IMR-90 (cell line): ENCODE results near the gene DNAJB2. TPM values are rescaled to one million over a fixed set of nuclear protein-coding genes. Genes with fewer than 3 reads are reported as not detected.

Experiments
- ATAC-seq: fragments of 200-7000 bp; cut with Tn5 transposase; 2 replicates; pipeline ENCODE4 v1.9.1; 2020; ENCODE audit warnings: low read depth, mild to moderate bottlenecking, moderate library complexity
- BruUV-seq: library from RNA; stranded (reverse); fragments of 400-500 nt; replicated peaks from 2 replicates; lab custom pipeline; 2021; lab: Mats Ljungman, UMichigan
- CTCF ChIA-PET: fragments of 300-600 bp; formaldehyde crosslinking; extraction: SDS; loops from one replicate; lab custom pipeline; 2021; ENCODE audit warnings: antibody characterized with exemption; lab: Yijun Ruan, JAX
- POLR2A ChIA-PET: fragments of 300-600 bp; sonication (Branson Sonifier 250); formaldehyde crosslinking; loops from one replicate; lab custom pipeline; 2022; ENCODE audit warnings: antibody characterized with exemption; ENCODE audit not compliant: unreplicated experiment; lab: Charles Lee
- DNase-seq: peaks from one replicate; pipeline ENCODE4 v3.0.0; 2013
- H2AFZ ChIP-seq: replicated peaks from 2 replicates; pipeline ENCODE3; 2013; ENCODE audit warnings: low read length, mild to moderate bottlenecking; ENCODE audit not compliant: poor library complexity
- H2AK5ac ChIP-seq: 2 replicates; pipeline ENCODE4 v1.6.1; 2013; ENCODE audit warnings: low read depth, low read length, inconsistent platforms
- H2AK9ac ChIP-seq: replicated peaks from 2 replicates; pipeline ENCODE3; 2013; ENCODE audit warnings: mild to moderate bottlenecking, low read depth, low read length, moderate library complexity; ENCODE audit not compliant: poor library complexity
- H2BK120ac ChIP-seq: 2 replicates; pipeline ENCODE4 v1.6.1; 2013; ENCODE audit warnings: low read depth, low read length, inconsistent platforms
- H2BK15ac ChIP-seq: 3 replicates; pipeline ENCODE4 v1.6.1; 2013; ENCODE audit warnings: low read depth, low read length, inconsistent platforms
- H2BK20ac ChIP-seq: 2 replicates; pipeline ENCODE4 v1.6.1; 2013; ENCODE audit warnings: low read depth, mild to moderate bottlenecking, inconsistent platforms, low read length, moderate library complexity
- H2BK5ac ChIP-seq: 2 replicates; pipeline ENCODE4 v1.6.1; 2013; ENCODE audit warnings: mild to moderate bottlenecking, low read depth, low read length, inconsistent platforms; ENCODE audit not compliant: poor library complexity, severe bottlenecking
- H3K14ac ChIP-seq: replicated peaks from 2 replicates; pipeline ENCODE4 v1.6.1; 2013; ENCODE audit warnings: low read depth, low read length, inconsistent platforms
- H3K18ac ChIP-seq: 2 replicates; pipeline ENCODE4 v1.6.1; 2013; ENCODE audit warnings: low read depth, low read length, control low read depth
- H3K23ac ChIP-seq: 2 replicates; pipeline ENCODE4 v1.6.1; 2013; ENCODE audit warnings: low read depth, low read length, inconsistent platforms
- H3K27ac ChIP-seq: 2 replicates; pipeline ENCODE4 v1.5.1; 2013; ENCODE audit warnings: mild to moderate bottlenecking, control low read depth, low read length; ENCODE audit not compliant: insufficient read depth
- H3K27me3 ChIP-seq: 2 replicates; pipeline ENCODE4 v1.6.1; 2013; ENCODE audit warnings: low read length; ENCODE audit not compliant: control insufficient read depth, insufficient read depth
- H3K36me3 ChIP-seq: 2 replicates; pipeline ENCODE4 v1.6.1; 2013; ENCODE audit warnings: low read length, mixed read lengths; ENCODE audit not compliant: control insufficient read depth, insufficient read depth
- H3K4ac ChIP-seq: 2 replicates; pipeline ENCODE4 v1.6.1; 2013; ENCODE audit warnings: low read depth, low read length, inconsistent platforms
- H3K4me1 ChIP-seq: 2 replicates; pipeline ENCODE4 v1.6.1; 2013; ENCODE audit warnings: low read length, mixed read lengths; ENCODE audit not compliant: control insufficient read depth, insufficient read depth
- H3K4me2 ChIP-seq: 2 replicates; pipeline ENCODE4 v1.6.1; 2013; ENCODE audit warnings: low read depth, mild to moderate bottlenecking, control low read depth, low read length, moderate library complexity
- H3K4me3 ChIP-seq: 2 replicates; pipeline ENCODE4 v1.5.1; 2013; ENCODE audit warnings: low read depth, mild to moderate bottlenecking, control low read depth, low read length, moderate library complexity; ENCODE audit not compliant: insufficient read depth
- H3K56ac ChIP-seq: 2 replicates; pipeline ENCODE4 v1.6.1; 2013; ENCODE audit warnings: low read length, inconsistent platforms; ENCODE audit not compliant: insufficient read depth; ENCODE audit errors: extremely low read depth
- H3K79me1 ChIP-seq, 2 experiments: 2 replicates each; pipeline ENCODE4 v1.6.1; 2013; ENCODE audit warnings: low read length in 2 of 2, inconsistent platforms in 1 of 2, low read depth in 1 of 2
- H3K9ac ChIP-seq: 2 replicates; pipeline ENCODE4 v1.6.1; 2013; ENCODE audit warnings: low read depth, low read length, control low read depth
- H3K9me1 ChIP-seq: 2 replicates; pipeline ENCODE4 v1.6.1; 2013; ENCODE audit warnings: low read length, inconsistent platforms; ENCODE audit not compliant: insufficient read depth
- H3K9me3 ChIP-seq: 2 replicates; pipeline ENCODE4 v1.6.1; 2013; ENCODE audit warnings: low read length; ENCODE audit not compliant: control insufficient read depth, insufficient read depth
- H4K20me1 ChIP-seq: 2 replicates; pipeline ENCODE4 v1.6.1; 2013; ENCODE audit warnings: low read length, inconsistent platforms; ENCODE audit not compliant: insufficient read depth
- H4K5ac ChIP-seq: 2 replicates; pipeline ENCODE4 v1.6.1; 2013; ENCODE audit warnings: mild to moderate bottlenecking, low read depth, low read length, control low read depth
- H4K8ac ChIP-seq, 2 experiments: 2 replicates each; pipeline ENCODE4 v1.6.1; 2013; ENCODE audit warnings: low read depth in 2 of 2, low read length in 2 of 2, control low read depth in 1 of 2, inconsistent platforms in 1 of 2
- H4K91ac ChIP-seq: 2 replicates; pipeline ENCODE4 v1.6.1; 2013; ENCODE audit warnings: low read depth, low read length, inconsistent platforms; ENCODE audit not compliant: insufficient read depth
- BHLHE40 ChIP-seq: fragments of 150-350 bp; IDR thresholded peaks from 2 replicates; pipeline ENCODE4 v1.6.1; 2016; ENCODE audit warnings: mild to moderate bottlenecking, low read depth, low read length
- CEBPB ChIP-seq: IDR thresholded peaks from 2 replicates; pipeline ENCODE4 v1.6.1; 2012; ENCODE audit warnings: low read depth, low read length, improper control_type of control experiment
- CHD1 ChIP-seq: IDR thresholded peaks from 2 replicates; pipeline ENCODE4 v1.6.1; 2012; ENCODE audit warnings: low read depth, low read length, improper control_type of control experiment
- FOS ChIP-seq: fragments of 150-350 bp; IDR thresholded peaks from 2 replicates; pipeline ENCODE4 v1.6.1; 2016; ENCODE audit warnings: low read depth, low read length
- MAFK ChIP-seq: IDR thresholded peaks from 2 replicates; pipeline ENCODE4 v1.6.1; 2012; ENCODE audit warnings: low read depth, low read length, improper control_type of control experiment
- MAZ ChIP-seq: IDR thresholded peaks from 2 replicates; pipeline ENCODE4 v1.6.1; 2012; ENCODE audit warnings: low read depth, mild to moderate bottlenecking, low read length, improper control_type of control experiment, moderate library complexity, borderline replicate concordance
- MXI1 ChIP-seq: IDR thresholded peaks from 2 replicates; pipeline ENCODE4 v1.6.1; 2012; ENCODE audit warnings: low read depth, mild to moderate bottlenecking, low read length, moderate library complexity, borderline replicate concordance
- NFE2L2 ChIP-seq: fragments of 150-350 bp; IDR thresholded peaks from 2 replicates; pipeline ENCODE4 v1.6.1; 2016; ENCODE audit warnings: low read depth, mild to moderate bottlenecking, low read length
- POLR2A ChIP-seq: IDR thresholded peaks from 2 replicates; pipeline ENCODE4 v1.6.1; 2012; ENCODE audit warnings: mild to moderate bottlenecking, low read depth, low read length
- RAD21 ChIP-seq: IDR thresholded peaks from 2 replicates; pipeline ENCODE4 v1.6.1; 2012; ENCODE audit warnings: low read length, improper control_type of control experiment
- RCOR1 ChIP-seq: IDR thresholded peaks from 2 replicates; pipeline ENCODE4 v1.6.1; 2012; ENCODE audit warnings: mild to moderate bottlenecking, low read length, improper control_type of control experiment; ENCODE audit not compliant: insufficient replicate concordance
- RFX5 ChIP-seq: IDR thresholded peaks from 2 replicates; pipeline ENCODE4 v1.8.0; 2012; ENCODE audit warnings: low read depth, mild to moderate bottlenecking, low read length, moderate library complexity
- SMC3 ChIP-seq: fragments of 150-350 bp; IDR thresholded peaks from 2 replicates; pipeline ENCODE4 v1.6.1; 2016; ENCODE audit warnings: low read depth, mild to moderate bottlenecking, antibody characterized with exemption, low read length, moderate library complexity
- WGBS, 2 experiments: methylation state at CpG; one replicate each; pipeline versions ENCODE4 v1.1.5 to v1.1.7; 2013; ENCODE audit warnings: missing lambda C conversion rate in 2 of 2; ENCODE audit not compliant: insufficient read length in 1 of 2; ENCODE audit errors: extremely low coverage in 2 of 2; 5-methylcytosine and 5-hydroxymethylcytosine counted together
- dilution Hi-C: fragments of 300-500 bp; cut with HindIII; formaldehyde crosslinking; loops from one replicate; pipeline ENCODE4 v1.14.3; 2018; ENCODE audit warnings: low sequenced_read_pairs; ENCODE audit not compliant: unreplicated experiment
- in situ Hi-C: fragments of 300-500 bp; cut with MboI; formaldehyde crosslinking; loops from 3 replicates; pipeline ENCODE4 v1.14.3; 2019; ENCODE audit warnings: low sequenced_read_pairs, inconsistent platforms, mixed read lengths
- intact Hi-C: fragments of 100-400 bp; cut with micrococcal nuclease; formaldehyde crosslinking; loops from 2 replicates; pipeline ENCODE4 v1.10.0; 2022
- polyA plus RNA-seq, 3 experiments: library from polyadenylated mRNA; depleted of rRNA; stranded (reverse); fragments of >200 nt; gene quantifications; 2 replicates each; pipeline ENCODE4 v1.2.3, GENCODE V29; 2012; ENCODE audit warnings: low replicate concordance in 1 of 3
- total RNA-seq: library from RNA; depleted of rRNA; stranded (reverse); fragments of >200 nt; gene quantifications from 2 replicates; pipeline ENCODE4 v1.2.3, GENCODE V29; 2012
- TF ChIP-seq, protein P1 (sequence below): fragments of 150-350 bp; IDR thresholded peaks from 2 replicates; pipeline ENCODE4 v1.6.1; 2017; ENCODE audit warnings: mild to moderate bottlenecking, antibody characterized with exemption, low read length, low read depth
- TF ChIP-seq, protein P2 (sequence below): fragments of 150-350 bp; IDR thresholded peaks from 2 replicates; pipeline ENCODE4 v1.6.1; 2016; ENCODE audit warnings: low read depth, mild to moderate bottlenecking, low read length, moderate library complexity, borderline replicate concordance
- TF ChIP-seq, protein P3 (sequence below): conservative IDR thresholded peaks from 2 replicates; pipeline ENCODE4 v1.5.1; 2012; ENCODE audit warnings: mild to moderate bottlenecking, low read depth, low read length, improper control_type of control experiment

The DNAJB2 gene
- total and polyA plus RNA-seq, 2 of the 4 experiments (the other 2 are of a cell fraction), result 30.6 to 45.8 TPM

DNA sequence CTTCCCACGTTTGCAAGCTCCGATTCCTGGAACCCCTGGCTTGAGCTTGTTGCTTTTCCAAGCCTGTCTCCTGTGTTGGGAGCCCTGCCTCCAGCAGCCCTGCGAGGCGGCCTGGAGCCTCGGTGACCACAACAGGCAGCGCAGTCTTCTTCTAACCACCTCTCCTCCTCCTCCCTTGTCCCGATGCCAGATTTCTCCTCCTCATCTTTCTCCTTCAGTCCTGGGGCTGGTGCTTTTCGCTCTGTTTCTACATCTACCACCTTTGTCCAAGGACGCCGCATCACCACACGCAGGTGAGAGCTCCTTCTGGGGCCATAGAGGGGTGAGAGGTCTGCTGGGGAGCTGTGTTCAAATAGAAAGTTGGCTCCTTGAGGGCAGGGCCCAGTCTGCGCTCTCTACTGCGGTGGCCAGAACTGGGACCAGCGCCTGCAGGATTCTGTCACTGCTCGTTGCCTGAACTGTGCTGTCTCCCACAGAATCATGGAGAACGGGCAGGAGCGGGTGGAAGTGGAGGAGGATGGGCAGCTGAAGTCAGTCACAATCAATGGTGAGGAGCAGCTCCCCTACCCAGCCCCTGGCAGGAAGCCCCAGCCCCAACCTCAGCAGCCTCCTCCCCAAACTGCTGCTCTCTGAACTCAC lies 3.9 kb downstream of the DNAJB2 start:
- Histone ChIP-seq H3K9me3 (no peaks in the 10 kb centered on the region), H3K79me1 (peaks cover 16 to 30% of the 10 kb centered on the region in 2 experiments), H2BK120ac (no peak overlapping the region), H3K27me3 (no peaks in the 10 kb centered on the region), H3K9me1 (peaks cover 5% of the 10 kb centered on the region), H2BK20ac (no peak overlapping the region), H3K23ac (no peak overlapping the region), H3K4me3 (no peak overlapping the region), H4K20me1 (peaks cover 6% of the 10 kb centered on the region; the same call in 1 of the 2 replicates), H2BK15ac (no peak overlapping the region), H2AK9ac (no peak overlapping the region), H4K91ac (no peak overlapping the region), H3K36me3 (peaks cover 57% of the 10 kb centered on the region), H3K14ac (no peak overlapping the region), H3K4me1 (peaks cover 14% of the 10 kb centered on the region), H2AK5ac (no peak overlapping the region), H3K27ac (no peak overlapping the region), H2BK5ac (no peak overlapping the region), H4K8ac (no peak overlapping the region), H3K4ac (no peak overlapping the region), H3K18ac (no peak overlapping the region), H4K5ac (no peak overlapping the region), H3K4me2 (no peak overlapping the region), H3K9ac (no peak overlapping the region), H2AFZ (no peak overlapping the region), H3K56ac (no peak overlapping the region)
- intact Hi-C loops, result no loop called here
- in situ Hi-C loops, result no loop called here
- dilution Hi-C loops, result no loop called here
- ChIA-PET POLR2A (interaction anchor here (1.0 kb wide), 1 partner anchor 107 kb away, joined by 3 read pairs; the partner anchor contains the start of gene CNPPD1), CTCF (interaction anchor here (2.8 kb wide), 1 partner anchor 12 kb away, joined by 11 read pairs; no protein-coding TSS in a partner anchor)
- DNase-seq (no peak), ATAC-seq (no peak)
- no peak for TF ChIP-seq MAZ
- TF ChIP-seq SMC3, result no peak
- TF ChIP-seq, protein P1, sequence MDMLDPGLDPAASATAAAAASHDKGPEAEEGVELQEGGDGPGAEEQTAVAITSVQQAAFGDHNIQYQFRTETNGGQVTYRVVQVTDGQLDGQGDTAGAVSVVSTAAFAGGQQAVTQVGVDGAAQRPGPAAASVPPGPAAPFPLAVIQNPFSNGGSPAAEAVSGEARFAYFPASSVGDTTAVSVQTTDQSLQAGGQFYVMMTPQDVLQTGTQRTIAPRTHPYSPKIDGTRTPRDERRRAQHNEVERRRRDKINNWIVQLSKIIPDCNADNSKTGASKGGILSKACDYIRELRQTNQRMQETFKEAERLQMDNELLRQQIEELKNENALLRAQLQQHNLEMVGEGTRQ, result no peak
- TF ChIP-seq FOS, result no peak
- TF ChIP-seq, protein P2, sequence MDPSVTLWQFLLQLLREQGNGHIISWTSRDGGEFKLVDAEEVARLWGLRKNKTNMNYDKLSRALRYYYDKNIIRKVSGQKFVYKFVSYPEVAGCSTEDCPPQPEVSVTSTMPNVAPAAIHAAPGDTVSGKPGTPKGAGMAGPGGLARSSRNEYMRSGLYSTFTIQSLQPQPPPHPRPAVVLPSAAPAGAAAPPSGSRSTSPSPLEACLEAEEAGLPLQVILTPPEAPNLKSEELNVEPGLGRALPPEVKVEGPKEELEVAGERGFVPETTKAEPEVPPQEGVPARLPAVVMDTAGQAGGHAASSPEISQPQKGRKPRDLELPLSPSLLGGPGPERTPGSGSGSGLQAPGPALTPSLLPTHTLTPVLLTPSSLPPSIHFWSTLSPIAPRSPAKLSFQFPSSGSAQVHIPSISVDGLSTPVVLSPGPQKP, result no peak
- no peak for TF ChIP-seq BHLHE40
- no peak for TF ChIP-seq RAD21
- TF ChIP-seq, protein P3, sequence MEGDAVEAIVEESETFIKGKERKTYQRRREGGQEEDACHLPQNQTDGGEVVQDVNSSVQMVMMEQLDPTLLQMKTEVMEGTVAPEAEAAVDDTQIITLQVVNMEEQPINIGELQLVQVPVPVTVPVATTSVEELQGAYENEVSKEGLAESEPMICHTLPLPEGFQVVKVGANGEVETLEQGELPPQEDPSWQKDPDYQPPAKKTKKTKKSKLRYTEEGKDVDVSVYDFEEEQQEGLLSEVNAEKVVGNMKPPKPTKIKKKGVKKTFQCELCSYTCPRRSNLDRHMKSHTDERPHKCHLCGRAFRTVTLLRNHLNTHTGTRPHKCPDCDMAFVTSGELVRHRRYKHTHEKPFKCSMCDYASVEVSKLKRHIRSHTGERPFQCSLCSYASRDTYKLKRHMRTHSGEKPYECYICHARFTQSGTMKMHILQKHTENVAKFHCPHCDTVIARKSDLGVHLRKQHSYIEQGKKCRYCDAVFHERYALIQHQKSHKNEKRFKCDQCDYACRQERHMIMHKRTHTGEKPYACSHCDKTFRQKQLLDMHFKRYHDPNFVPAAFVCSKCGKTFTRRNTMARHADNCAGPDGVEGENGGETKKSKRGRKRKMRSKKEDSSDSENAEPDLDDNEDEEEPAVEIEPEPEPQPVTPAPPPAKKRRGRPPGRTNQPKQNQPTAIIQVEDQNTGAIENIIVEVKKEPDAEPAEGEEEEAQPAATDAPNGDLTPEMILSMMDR, result no peak
- no peak for TF ChIP-seq POLR2A
- no peak for TF ChIP-seq CEBPB
- no peak for TF ChIP-seq MXI1
- TF ChIP-seq NFE2L2, result no peak
- TF ChIP-seq RCOR1, result no peak
- TF ChIP-seq RFX5, result no peak
- TF ChIP-seq MAFK, result no peak
- TF ChIP-seq CHD1, result no peak
- BruUV-seq, result no TSS peak
- WGBS, 2 experiments, result no CpG with 5 or more reads among the region's 17 CpGs
